HG02970 (cell line): ENCODE results near the gene THSD4.
A peak's percentile ranks its signal among the peaks of the same experiment; 100 is the strongest.

Experiments used
- ATAC-seq: cut with Tn5 transposase; IDR thresholded peaks from one replicate; pipeline ENCODE4 v1.9.1; 2021; ENCODE audit warnings: mild to moderate bottlenecking, moderate library complexity, moderate number of reproducible peaks; ENCODE audit not compliant: unreplicated experiment, low FRiP score

THSD4 gene

DNA sequence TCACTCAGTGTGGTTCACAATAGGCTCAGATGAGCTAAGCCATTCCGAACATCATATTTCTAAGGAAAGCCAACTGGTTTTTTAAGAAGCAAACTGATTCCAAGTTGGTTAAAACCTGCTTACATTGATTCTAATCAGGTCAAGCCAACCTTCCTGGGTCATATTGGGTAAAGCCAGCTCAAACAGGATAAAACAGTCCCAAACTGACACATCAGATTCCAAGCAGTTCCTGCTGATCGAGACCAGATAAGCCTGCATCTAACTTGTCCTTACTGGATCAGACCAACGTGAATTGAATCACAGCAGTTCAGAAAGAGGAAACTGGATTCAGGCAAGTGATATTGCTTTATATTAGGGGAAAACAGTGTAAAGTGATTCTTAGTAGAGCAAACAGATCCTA, 18.6 kb upstream of the THSD4 start:
- ATAC-seq = no peak

DNA sequence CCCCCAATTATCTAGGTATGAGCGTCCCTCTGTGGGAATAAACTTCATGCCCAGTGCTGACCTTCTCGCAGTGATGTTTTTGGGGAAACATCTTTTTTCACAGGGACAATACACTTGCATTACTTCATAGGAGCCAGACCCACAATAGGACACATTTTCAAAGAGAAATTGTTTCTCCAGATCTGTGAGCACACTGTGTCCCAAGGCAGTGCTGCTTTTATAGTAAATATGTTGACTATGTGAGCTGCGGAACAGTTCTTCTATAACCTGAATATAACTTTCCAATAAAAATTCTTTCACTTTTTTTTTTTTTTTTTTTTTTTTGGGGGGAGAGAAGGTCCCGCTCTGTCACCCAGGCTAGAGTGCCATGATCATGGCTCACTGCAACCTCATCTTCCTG, 17.4 kb upstream of the THSD4 start:
- no peak for ATAC-seq

GRCh38 chr15:71098920-71099319, 16.4 kb upstream of the THSD4 start:
- ATAC-seq = no peak

DNA sequence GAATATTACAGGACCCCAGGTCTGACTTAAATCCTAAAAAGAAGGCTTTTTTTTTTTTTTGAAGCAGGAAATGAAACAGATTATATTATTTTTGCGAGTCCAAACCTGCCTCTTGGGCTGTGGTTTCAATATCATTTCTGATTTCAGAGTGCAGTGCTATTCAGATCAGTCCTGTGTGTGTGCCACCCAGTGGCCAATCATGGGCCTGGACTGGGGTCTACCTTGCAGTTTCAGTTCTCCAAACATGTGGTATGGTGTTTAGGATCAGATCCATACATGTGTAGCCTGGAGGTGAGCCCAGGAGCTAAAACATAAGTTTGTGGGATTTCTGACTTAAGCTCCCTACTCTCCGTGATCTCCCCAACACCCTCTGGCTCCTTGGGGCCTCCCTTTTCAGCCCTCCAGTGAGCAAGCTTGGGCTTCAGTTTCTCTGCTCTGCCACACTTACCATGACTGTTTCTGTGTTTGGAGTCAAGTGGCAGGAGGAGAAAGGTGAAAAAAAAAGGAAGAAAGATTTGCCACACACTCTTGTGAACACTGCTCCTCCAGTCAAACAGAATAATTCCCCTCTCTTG, 12.1 kb upstream of the THSD4 start:
- peak; percentile 58 for ATAC-seq

GRCh38 chr15:71104636-71105035, 10.6 kb upstream of the THSD4 start:
- ATAC-seq = no peak

GRCh38 chr15:71105444-71105843, 9.8 kb upstream of the THSD4 start:
- ATAC-seq = no peak

DNA sequence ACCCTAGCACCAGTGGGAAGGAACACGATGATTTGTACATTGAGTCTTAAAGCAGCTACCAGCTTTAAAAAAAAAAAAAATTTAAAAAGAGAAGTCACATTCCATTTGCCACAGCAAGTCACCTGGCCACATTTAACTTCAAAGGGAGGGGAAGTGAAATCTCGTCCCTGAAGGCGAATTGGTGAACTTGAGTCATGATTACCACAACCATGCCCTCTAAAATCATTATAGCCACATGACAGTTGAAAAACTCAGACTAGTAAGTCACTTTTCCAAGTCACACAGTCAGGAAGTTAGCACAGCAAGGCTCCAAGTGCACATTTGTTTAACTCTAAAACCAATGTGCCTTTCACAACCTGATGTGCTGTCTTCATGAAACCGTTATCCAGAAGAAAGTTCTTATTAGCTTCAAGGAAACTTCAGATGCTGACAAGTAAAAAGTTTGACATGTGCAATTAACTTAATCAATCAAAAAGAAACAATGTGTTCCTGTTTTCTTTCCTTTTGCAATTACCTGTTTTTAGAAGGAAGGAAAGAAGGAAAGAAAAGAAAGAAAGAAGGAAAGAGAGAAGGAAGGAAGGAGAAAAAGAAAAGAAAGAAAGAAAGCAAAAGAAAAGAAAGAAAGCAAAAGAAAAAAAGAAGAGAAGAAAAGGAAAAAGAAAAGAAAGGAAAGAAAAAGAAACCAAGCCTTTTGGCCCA, 8.3 kb upstream of the THSD4 start:
- ATAC-seq = no peak

DNA sequence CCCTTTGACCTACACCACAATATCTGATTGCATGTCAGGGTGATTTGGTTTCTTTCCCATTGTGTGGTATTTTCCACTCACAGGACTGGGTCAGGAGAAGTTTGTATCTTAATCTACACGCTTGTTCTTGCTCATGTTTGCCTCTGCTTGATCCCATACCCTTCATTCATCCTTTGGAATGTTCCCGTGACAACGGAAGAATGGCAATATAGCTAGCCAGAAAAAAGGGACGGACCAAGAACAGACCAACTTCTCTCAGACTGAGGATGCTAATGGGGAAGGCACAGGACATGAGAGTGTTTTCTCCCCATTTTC, 7.8 kb upstream of the THSD4 start:
- ATAC-seq = no peak

DNA sequence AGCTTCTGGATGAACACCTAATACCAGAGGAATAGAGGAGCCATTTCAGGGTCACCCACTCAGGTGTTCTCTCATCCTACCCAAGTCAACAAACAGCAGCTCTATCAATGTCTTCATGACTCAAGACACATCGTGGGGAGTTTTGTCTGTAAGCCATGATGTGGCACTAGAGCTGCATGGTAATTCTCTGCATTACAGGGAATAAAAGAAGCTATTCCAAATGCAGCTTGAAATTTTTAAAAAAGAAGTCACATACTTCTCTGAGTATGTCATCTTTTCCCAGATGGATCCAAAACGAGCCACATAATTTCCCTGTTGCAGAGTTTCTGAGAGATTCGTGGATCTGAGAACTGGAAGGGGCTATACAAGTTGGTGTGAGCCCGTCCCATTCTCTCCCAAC, 6.1 kb upstream of the THSD4 start:
- ATAC-seq = no peak

GRCh38 chr15:71109905-71110304, 5.4 kb upstream of the THSD4 start:
- no peak for ATAC-seq

GRCh38 chr15:71110405-71111180, 4.7 kb upstream of the THSD4 start:
- ATAC-seq = no peak

DNA sequence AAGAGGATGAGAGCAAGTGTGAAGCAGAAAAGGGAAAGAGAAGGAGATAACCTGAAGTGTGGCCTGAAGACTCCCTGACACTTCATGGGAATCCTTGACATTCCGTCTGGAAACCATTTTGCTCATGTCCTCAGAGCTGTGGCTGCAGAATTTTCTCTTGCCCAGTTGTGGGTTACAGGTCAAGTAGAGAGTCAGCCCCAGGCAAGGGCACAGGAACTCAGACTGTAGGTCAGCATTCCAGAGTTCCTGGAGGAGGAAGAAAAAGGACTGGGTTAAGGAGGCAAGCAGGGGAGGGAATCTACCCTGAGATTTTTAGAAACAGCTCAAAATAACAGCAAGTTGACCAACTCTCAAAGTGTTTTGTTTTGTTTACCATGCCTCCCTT, 4.1 kb upstream of the THSD4 start:
- no peak for ATAC-seq

- ATAC-seq = no peak
These were observed 3.3 kb upstream of the THSD4 start for GRCh38 chr15:71111950-71112349.

DNA sequence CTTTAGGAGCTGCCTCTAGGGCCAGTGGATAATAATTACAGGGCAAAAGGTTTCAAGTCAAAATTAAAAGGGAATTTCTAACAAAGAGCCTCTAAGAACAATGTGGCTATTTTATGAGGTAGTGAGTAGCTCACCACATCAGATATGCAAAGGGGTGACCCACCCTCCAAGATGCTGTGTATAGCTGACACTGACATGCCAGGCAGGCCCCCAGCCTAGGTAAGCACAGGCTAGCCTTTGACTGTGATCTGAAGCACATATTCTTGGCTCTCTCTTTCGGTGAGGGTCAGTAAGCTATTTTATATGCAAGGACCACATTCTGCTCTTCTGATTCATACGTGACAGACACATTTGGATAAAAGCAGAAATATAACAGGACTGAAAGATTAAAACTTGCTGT, 2.8 kb upstream of the THSD4 start:
- ATAC-seq = no peak

DNA sequence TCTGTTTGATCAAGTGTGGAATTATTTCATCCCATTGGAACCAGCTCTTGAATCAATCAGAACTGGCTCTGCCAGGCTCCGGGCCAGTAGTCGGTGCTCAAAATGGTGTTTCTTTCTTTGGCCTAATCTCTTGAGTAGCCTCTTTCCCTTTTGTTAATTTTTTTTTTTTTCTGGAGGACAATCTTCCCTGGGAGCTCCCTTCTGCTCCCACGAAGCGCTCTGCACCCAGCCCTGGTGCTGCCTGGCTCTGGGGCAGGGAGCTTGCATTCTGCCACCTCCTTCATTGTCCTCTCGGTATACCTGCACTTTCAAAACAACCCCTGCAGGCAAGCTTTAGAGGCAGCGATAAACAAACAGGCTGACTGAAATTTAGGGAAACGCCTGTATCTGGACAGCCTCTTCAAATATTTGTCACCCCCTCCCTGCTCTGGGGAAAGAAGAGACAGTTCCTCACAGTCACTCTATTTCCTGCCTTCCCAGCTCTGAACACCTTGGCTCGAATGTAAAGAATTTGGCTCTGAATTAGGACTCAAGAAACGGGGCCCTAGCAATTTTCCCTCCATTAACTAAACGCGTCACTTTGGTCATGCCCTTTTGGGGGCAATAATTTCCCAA, 1.1 kb upstream of the THSD4 start:
- ATAC-seq = no peak

DNA sequence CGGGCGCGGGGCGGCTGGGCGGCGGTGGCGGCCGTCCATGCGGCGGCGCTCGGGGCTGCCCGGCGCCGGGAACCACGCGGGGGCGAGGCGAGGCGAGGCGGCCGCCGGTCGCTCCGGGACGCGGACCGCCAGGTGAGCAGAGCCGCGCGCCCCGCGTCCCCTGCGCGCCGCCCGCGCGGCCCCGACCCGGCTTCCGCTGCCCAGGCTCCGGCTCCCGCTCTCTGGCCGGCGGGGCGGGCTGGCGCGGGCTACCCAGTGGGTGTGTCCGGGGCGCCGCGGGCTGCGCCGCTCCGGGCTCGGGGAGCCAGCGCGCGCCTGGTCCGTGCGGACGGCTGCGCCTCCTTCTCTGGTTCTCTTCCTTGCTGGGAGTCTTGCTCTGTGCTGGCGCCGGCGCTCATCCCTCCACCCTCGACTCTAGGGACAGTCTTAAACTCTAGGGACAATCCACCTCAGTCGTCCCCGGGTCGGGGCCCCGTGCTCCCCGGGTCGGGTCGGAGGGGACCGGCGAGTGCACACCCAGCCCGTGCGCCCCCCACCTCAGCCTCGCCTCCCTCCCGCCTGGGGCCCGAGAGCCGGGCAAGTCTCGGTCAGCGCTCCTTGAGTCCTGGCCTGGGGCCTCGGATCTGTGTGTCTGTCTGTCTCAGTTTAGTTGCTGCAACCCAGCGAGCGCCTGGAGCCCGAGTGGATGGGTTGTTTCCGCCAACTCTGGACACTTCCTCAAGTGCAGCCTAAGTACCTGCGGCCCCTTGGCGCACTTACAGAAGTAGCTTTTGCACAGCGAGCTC, 488 bp downstream of the THSD4 start:
- ATAC-seq = peak; percentile 20

DNA sequence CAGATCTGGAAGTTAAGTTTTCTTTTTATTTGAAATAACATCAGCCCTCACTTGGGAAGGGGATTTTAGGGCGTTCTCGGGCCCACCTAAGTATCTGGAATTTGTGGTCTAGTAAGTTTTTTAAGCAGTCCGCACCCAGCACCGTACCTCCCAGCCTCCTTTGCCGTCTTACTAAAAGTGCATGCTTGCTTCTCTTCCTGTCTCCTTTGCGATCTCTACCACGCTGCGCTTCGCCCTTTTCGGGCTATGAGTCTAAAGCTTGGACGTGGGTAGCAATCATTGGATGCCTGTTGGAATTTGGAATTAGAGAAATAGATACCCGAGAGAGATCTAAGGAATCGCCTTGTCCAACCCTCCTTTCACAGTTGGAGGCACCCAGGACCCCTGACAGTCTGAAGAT, 1.1 kb downstream of the THSD4 start:
- no peak for ATAC-seq

- no peak for ATAC-seq
These were observed 1.7 kb downstream of the THSD4 start for GRCh38 chr15:71116942-71117341.

DNA sequence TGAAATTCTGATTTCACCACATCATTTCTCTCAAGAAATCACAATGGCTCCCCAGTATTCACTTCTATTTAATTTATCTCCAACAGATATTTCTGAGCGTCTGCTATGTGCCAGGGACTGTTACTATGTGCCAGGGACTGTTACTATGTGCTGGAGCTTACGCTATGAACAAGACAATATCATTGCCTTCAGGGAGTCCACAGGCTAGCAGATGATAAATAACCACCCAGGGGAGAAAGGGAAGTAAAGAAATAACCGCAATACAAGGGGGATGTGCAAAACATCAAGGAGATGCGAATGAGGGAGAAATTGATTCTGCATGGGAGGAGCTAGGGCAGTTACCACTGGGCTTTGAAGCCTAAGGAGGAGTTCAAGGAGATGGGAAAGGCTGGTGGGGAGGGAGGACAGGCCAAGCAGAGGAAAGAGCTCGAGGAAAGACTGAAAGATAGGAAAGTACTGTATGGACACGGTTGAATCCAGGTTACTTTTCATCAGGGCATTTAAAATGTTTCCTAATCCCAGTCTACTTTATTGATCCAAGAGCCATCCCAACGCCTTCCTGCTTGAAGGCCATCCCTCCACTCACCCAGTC, 2.5 kb downstream of the THSD4 start:
- ATAC-seq = no peak

DNA sequence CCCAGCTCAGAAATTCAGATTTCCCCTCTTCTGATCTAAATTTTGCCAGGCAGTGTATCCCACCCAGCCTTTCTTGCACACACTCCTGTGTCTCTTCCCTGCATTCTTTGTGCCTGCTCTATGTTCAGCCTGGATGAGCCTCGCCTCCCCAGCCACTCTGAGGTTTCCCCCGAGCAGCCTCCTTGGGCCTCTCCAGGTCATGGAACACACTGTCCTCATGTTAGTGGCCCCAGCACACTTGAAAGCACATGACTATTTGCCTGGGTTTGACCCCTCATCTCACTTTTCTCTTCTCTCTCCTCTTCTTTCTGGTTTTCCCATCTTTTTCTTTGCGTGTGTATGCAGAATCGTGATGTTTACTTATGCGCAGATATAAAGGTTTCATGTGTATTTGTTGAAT, 3.1 kb downstream of the THSD4 start:
- ATAC-seq = no peak
